ENCODE data around the gene BCCIP.

Gene BCCIP

GRCh38 chr10:125779403-125780327, 43.7 kb upstream of the BCCIP start:
- DNase-seq (ENCODE audit: low read depth in 2 of 2), result no peak
- TF ChIP-seq CTCF (IDR thresholded peaks at IDR 0.05; ENCODE audit: low read depth, low read length), result no peak
- no peak overlapping the region for H3K4me3 ChIP-seq (replicated peaks in 1 of 2; ENCODE audit: low read depth in 2 of 2, low read length in 2 of 2)

GRCh38 chr10:125781374-125781773, 42.0 kb upstream of the BCCIP start:
- no peak for DNase-seq (ENCODE audit: low read depth in 2 of 2)
- H3K4me3 ChIP-seq (replicated peaks in 1 of 2; ENCODE audit: low read depth in 2 of 2, low read length in 2 of 2), result no peak overlapping the region
- no peak for TF ChIP-seq CTCF (IDR thresholded peaks at IDR 0.05; ENCODE audit: low read depth, low read length)

GRCh38 chr10:125782054-125782453, 41.3 kb upstream of the BCCIP start:
- H3K4me3 ChIP-seq (replicated peaks in 1 of 2; ENCODE audit: low read depth in 2 of 2, low read length in 2 of 2), result no peak overlapping the region
- TF ChIP-seq CTCF (IDR thresholded peaks at IDR 0.05; ENCODE audit: low read depth, low read length), result no peak
- DNase-seq (ENCODE audit: low read depth in 2 of 2), result no peak

GRCh38 chr10:125782616-125783015, 40.7 kb upstream of the BCCIP start:
- DNase-seq (ENCODE audit: low read depth in 2 of 2), result no peak
- H3K4me3 ChIP-seq (replicated peaks in 1 of 2; ENCODE audit: low read depth in 2 of 2, low read length in 2 of 2), result no peak overlapping the region
- TF ChIP-seq CTCF (IDR thresholded peaks at IDR 0.05; ENCODE audit: low read depth, low read length), result no peak

GRCh38 chr10:125783408-125783807, 39.9 kb upstream of the BCCIP start:
- TF ChIP-seq CTCF (IDR thresholded peaks at IDR 0.05; ENCODE audit: low read depth, low read length), result no peak
- H3K4me3 ChIP-seq (replicated peaks in 1 of 2; ENCODE audit: low read depth in 2 of 2, low read length in 2 of 2), result no peak overlapping the region
- DNase-seq (ENCODE audit: low read depth in 2 of 2), result no peak

GRCh38 chr10:125783957-125784356, 39.4 kb upstream of the BCCIP start:
- DNase-seq (ENCODE audit: low read depth in 2 of 2), result no peak
- no peak overlapping the region for H3K4me3 ChIP-seq (replicated peaks in 1 of 2; ENCODE audit: low read depth in 2 of 2, low read length in 2 of 2)
- no peak for TF ChIP-seq CTCF (IDR thresholded peaks at IDR 0.05; ENCODE audit: low read depth, low read length)

All from cardiac fibroblast (primary cell).